HepG2 (cell line): ENCODE data around the gene OR6C2. TPM values are rescaled to one million over a fixed set of nuclear protein-coding genes. Genes with fewer than 3 reads are reported as not detected.
A peak's percentile ranks its signal among the peaks of the same experiment; 100 is the strongest.

Experiments
- ATF7-NPFF ChIP-seq: sonication (generic); formaldehyde crosslinking; IDR thresholded peaks from 2 replicates; pipeline ENCODE4 v1.8.1; 2023; ENCODE audit warnings: mild to moderate bottlenecking, low read depth, missing genetic modification reagents, moderate library complexity
- CREM ChIP-seq, 2 experiments: sonication (generic) in 1 of 2; formaldehyde crosslinking in 1 of 2; IDR thresholded peaks; 2 replicates each; pipeline versions ENCODE4 v1.4.0 to v1.6.1; 2016 to 2020; ENCODE audit warnings: antibody characterized with exemption in 1 of 2, mild to moderate bottlenecking in 1 of 2, missing genetic modification reagents in 1 of 2
- DNMT3B ChIP-seq: conservative IDR thresholded peaks from 2 replicates; pipeline ENCODE4 v1.6.1; 2016; ENCODE audit warnings: missing biosample characterization, control low read depth
- HNRNPK ChIP-seq: fragments of 200-400 bp; formaldehyde crosslinking; IDR thresholded peaks from 2 replicates; pipeline ENCODE4 v1.6.1; 2018; ENCODE audit warnings: low read length, low read depth, moderate library complexity, mild to moderate bottlenecking; ENCODE audit not compliant: poor library complexity, severe bottlenecking
- MXI1 ChIP-seq: IDR thresholded peaks from 3 replicates; pipeline ENCODE4 v1.6.1; 2012; ENCODE audit warnings: low read depth, low read length, inconsistent platforms, borderline replicate concordance
- NFIC ChIP-seq: IDR thresholded peaks from 2 replicates; pipeline ENCODE4 v1.6.1; 2012; ENCODE audit warnings: mild to moderate bottlenecking, low read length, inconsistent platforms
- PHF5A ChIP-seq: IDR thresholded peaks from one replicate; pipeline ENCODE4 v1.6.1; 2018; ENCODE audit warnings: low read depth, missing genetic modification reagents; ENCODE audit not compliant: unreplicated experiment
- PRPF4 ChIP-seq: fragments of 200-400 bp; formaldehyde crosslinking; IDR thresholded peaks from 2 replicates; pipeline ENCODE4 v1.6.1; 2016; ENCODE audit warnings: low read length, low read depth; ENCODE audit not compliant: poor library complexity, severe bottlenecking
- RAD51 ChIP-seq: fragments of 450-650 bp; IDR thresholded peaks from 2 replicates; pipeline ENCODE4 v1.6.1; 2016; ENCODE audit warnings: borderline replicate concordance
- RFXAP ChIP-seq: sonication (generic); formaldehyde crosslinking; IDR thresholded peaks from 2 replicates; pipeline ENCODE4 v1.4.0; 2020; ENCODE audit warnings: missing genetic modification reagents, borderline replicate concordance
- SIN3A ChIP-seq: IDR thresholded peaks from 2 replicates; pipeline ENCODE4 v1.6.1; 2011; ENCODE audit warnings: low read depth, mild to moderate bottlenecking, control low read depth, low read length, borderline replicate concordance
- SRSF4 ChIP-seq: fragments of 200-400 bp; formaldehyde crosslinking; IDR thresholded peaks from one replicate; pipeline ENCODE4 v1.6.1; 2018; ENCODE audit warnings: mild to moderate bottlenecking, low read depth, low read length, moderate library complexity; ENCODE audit not compliant: poor library complexity, severe bottlenecking
- STAG1 ChIP-seq: sonication (generic); formaldehyde crosslinking; IDR thresholded peaks from 2 replicates; pipeline ENCODE4 v1.4.0; 2020; ENCODE audit warnings: missing genetic modification reagents
- TARDBP ChIP-seq: sonication (generic); formaldehyde crosslinking; IDR thresholded peaks from 2 replicates; pipeline ENCODE4 v1.8.0; 2022; ENCODE audit warnings: mild to moderate bottlenecking, missing genetic modification reagents
- ZKSCAN8 ChIP-seq: IDR thresholded peaks from 2 replicates; pipeline ENCODE4 v1.6.1; 2016; ENCODE audit warnings: borderline replicate concordance, missing genetic modification reagents, missing compliant biosample characterization
- ZNF143 ChIP-seq: sonication (generic); formaldehyde crosslinking; IDR thresholded peaks from 2 replicates; pipeline ENCODE4 v1.4.0; 2020; ENCODE audit warnings: missing genetic modification reagents
- ZNF180 ChIP-seq: sonication (generic); formaldehyde crosslinking; IDR thresholded peaks from 2 replicates; pipeline ENCODE4 v1.4.0; 2020; ENCODE audit warnings: low read depth, missing genetic modification reagents, borderline replicate concordance
- ZNF550 ChIP-seq: sonication (generic); formaldehyde crosslinking; IDR thresholded peaks from 2 replicates; pipeline ENCODE4 v1.4.0; 2020; ENCODE audit warnings: mild to moderate bottlenecking, missing genetic modification reagents, borderline replicate concordance
- ZNF564 ChIP-seq: sonication (generic); formaldehyde crosslinking; IDR thresholded peaks from 2 replicates; pipeline ENCODE4 v1.8.1; 2023; ENCODE audit warnings: mild to moderate bottlenecking, missing genetic modification reagents
- ZNF772 ChIP-seq: sonication (generic); formaldehyde crosslinking; IDR thresholded peaks from 2 replicates; pipeline ENCODE4 v1.5.0; 2020; ENCODE audit warnings: mild to moderate bottlenecking, missing genetic modification reagents
- polyA plus RNA-seq, 8 experiments: library from polyadenylated mRNA; depleted of rRNA in 3 of 8; stranded (reverse) in 7 of 8; unstranded in 1 of 8; fragments of >200 nt; fragmentation: Illumina TruSeq in 4 of 8; extraction: Trizol in 4 of 8; gene quantifications; 2 replicates each; pipeline versions ENCODE4 v1.2.1 to v1.2.3, GENCODE V29; 2011 to 2016; ENCODE audit warnings: low read depth in 4 of 8, missing spikeins in 1 of 8, mixed read lengths in 1 of 8; ENCODE audit not compliant: insufficient read depth in 1 of 8
- total RNA-seq, 5 experiments: library from RNA; depleted of rRNA; stranded (reverse); fragments of >200 nt; fragmentation: Illumina TruSeq; extraction: Trizol; gene quantifications; 2 replicates each; pipeline ENCODE4 v1.2.3, GENCODE V29; 2016; ENCODE audit warnings: low read depth in 1 of 5
- TF ChIP-seq, protein P1 (sequence below): sonication (generic); formaldehyde crosslinking; IDR thresholded peaks from 2 replicates; pipeline ENCODE4 v1.4.0; 2020; ENCODE audit warnings: missing genetic modification reagents
- TF ChIP-seq, protein P2 (sequence below): sonication (generic); formaldehyde crosslinking; IDR thresholded peaks from 2 replicates; pipeline ENCODE4 v1.5.0; 2020; ENCODE audit warnings: missing genetic modification reagents, mild to moderate bottlenecking, borderline replicate concordance
- TF ChIP-seq, protein P3 (sequence below): sonication (generic); formaldehyde crosslinking; IDR thresholded peaks from 2 replicates; pipeline ENCODE4 v1.5.0; 2020; ENCODE audit warnings: mild to moderate bottlenecking, missing genetic modification reagents
- TF ChIP-seq, protein P4 (sequence below): sonication (generic); formaldehyde crosslinking; IDR thresholded peaks from 2 replicates; pipeline ENCODE4 v1.4.0; 2020; ENCODE audit warnings: low read depth, mild to moderate bottlenecking, missing genetic modification reagents

OR6C2 gene
- total and polyA plus RNA-seq, 2 of the 13 experiments (the other 11 are each of a cell fraction or from before 2014, with no cell fraction given) = not detected

DNA sequence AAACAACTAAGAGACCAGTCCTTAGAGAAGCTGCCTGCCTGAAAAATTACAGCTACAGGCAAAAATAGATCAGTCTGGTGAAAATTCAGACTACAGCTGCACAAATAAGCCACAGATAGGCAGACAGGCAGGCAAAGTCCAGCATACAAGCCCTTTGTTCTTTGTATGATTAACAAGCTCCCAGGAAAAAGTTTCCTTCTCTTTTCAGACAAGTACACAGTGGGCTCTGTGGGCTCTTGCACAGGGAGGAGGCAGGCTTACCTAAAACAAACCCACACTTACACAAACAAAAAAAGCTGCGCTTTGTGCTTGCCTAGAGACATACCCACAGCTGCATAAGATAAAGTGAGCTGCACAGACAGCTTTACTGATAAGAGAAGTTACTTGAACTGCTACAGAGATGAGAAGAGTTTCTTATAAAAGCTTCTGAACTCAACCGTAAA is 56.0 kb downstream of the OR6C2 start (continued):
- peak; percentile 76; the same call in 1 of the 2 replicates for TF ChIP-seq NFIC
- TF ChIP-seq ZNF180 (CRISPR knock-in tag) = no peak
- TF ChIP-seq, protein P1, sequence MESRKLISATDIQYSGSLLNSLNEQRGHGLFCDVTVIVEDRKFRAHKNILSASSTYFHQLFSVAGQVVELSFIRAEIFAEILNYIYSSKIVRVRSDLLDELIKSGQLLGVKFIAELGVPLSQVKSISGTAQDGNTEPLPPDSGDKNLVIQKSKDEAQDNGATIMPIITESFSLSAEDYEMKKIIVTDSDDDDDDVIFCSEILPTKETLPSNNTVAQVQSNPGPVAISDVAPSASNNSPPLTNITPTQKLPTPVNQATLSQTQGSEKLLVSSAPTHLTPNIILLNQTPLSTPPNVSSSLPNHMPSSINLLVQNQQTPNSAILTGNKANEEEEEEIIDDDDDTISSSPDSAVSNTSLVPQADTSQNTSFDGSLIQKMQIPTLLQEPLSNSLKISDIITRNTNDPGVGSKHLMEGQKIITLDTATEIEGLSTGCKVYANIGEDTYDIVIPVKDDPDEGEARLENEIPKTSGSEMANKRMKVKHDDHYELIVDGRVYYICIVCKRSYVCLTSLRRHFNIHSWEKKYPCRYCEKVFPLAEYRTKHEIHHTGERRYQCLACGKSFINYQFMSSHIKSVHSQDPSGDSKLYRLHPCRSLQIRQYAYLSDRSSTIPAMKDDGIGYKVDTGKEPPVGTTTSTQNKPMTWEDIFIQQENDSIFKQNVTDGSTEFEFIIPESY (CRISPR knock-in tag) = no peak
- TF ChIP-seq, protein P2, sequence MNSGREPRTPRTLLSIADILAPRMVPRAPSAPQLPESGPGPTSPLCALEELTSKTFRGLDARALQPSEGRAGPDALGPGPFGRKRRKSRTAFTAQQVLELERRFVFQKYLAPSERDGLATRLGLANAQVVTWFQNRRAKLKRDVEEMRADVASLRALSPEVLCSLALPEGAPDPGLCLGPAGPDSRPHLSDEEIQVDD (CRISPR knock-in tag) = no peak
- TF ChIP-seq CREM (IDR thresholded peaks at IDR 0.05) = peak; percentile 77
- TF ChIP-seq CREM (CRISPR knock-in tag; IDR thresholded peaks at IDR 0.05) = no peak
- no peak for TF ChIP-seq MXI1
- TF ChIP-seq PRPF4 = no peak
- TF ChIP-seq, protein P3, sequence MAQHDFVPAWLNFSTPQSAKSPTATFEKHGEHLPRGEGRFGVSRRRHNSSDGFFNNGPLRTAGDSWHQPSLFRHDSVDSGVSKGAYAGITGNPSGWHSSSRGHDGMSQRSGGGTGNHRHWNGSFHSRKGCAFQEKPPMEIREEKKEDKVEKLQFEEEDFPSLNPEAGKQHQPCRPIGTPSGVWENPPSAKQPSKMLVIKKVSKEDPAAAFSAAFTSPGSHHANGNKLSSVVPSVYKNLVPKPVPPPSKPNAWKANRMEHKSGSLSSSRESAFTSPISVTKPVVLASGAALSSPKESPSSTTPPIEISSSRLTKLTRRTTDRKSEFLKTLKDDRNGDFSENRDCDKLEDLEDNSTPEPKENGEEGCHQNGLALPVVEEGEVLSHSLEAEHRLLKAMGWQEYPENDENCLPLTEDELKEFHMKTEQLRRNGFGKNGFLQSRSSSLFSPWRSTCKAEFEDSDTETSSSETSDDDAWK (CRISPR knock-in tag) = no peak
- TF ChIP-seq HNRNPK = no peak
- no peak for TF ChIP-seq DNMT3B (CRISPR knock-in tag)
- peak; percentile 67; the same call in 1 of the 2 replicates for TF ChIP-seq ZKSCAN8 (CRISPR knock-in tag)
- TF ChIP-seq ZNF772 (CRISPR knock-in tag) = no peak
- no peak for TF ChIP-seq ZNF550 (CRISPR knock-in tag)
- TF ChIP-seq TARDBP (CRISPR knock-in tag) = no peak
- TF ChIP-seq STAG1 (CRISPR knock-in tag) = 0 out of 2 replicates have a peak, but pooled peaks have one; percentile 10
- TF ChIP-seq PHF5A = no peak
- TF ChIP-seq, protein P4, sequence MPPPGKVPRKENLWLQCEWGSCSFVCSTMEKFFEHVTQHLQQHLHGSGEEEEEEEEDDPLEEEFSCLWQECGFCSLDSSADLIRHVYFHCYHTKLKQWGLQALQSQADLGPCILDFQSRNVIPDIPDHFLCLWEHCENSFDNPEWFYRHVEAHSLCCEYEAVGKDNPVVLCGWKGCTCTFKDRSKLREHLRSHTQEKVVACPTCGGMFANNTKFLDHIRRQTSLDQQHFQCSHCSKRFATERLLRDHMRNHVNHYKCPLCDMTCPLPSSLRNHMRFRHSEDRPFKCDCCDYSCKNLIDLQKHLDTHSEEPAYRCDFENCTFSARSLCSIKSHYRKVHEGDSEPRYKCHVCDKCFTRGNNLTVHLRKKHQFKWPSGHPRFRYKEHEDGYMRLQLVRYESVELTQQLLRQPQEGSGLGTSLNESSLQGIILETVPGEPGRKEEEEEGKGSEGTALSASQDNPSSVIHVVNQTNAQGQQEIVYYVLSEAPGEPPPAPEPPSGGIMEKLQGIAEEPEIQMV (CRISPR knock-in tag) = no peak
- no peak for TF ChIP-seq SRSF4
- TF ChIP-seq ZNF143 (CRISPR knock-in tag) = no peak
- TF ChIP-seq ATF7-NPFF = no peak
- TF ChIP-seq SIN3A = 0 out of 2 replicates have a peak, but pooled peaks have one; percentile 42
- peak; percentile 27; the same call in 1 of the 2 replicates for TF ChIP-seq ZNF564 (CRISPR knock-in tag)
- no peak; the same call in 1 of the 2 replicates for TF ChIP-seq RFXAP (CRISPR knock-in tag)
- no peak for TF ChIP-seq RAD51
